ENCODE data around the gene IRF2. TPM values are rescaled to one million over a fixed set of nuclear protein-coding genes. Genes with fewer than 3 reads are reported as not detected.
A peak's percentile ranks its signal among the peaks of the same experiment; 100 is the strongest.

Gene IRF2
- total RNA-seq, 1 experiment from 2014 or later: 6.5 TPM

DNA sequence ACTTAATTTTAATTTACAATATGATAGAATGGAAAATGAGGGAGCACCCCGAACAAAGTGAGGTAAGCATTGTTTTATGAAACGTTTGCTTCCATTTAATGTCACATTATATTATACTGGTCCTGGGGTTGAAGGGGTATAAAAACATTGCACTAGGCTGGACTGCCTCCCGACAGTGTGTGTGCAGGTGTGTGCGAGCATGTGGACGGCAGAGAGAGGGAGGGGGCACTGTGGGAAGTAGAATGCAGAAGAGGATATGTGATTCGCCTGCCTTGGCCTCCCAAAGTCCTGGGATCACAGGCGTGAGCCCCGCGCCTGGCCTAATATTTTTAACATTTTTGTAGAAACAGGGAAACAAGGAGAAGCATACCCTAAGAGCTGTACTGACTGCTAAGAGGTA is 36.0 kb downstream of the IRF2 start:
- in situ Hi-C loops (cut with HindIII; ENCODE audit: low sequenced_read_pairs): no loop called here
- DNase-seq (ENCODE audit: low spot score): no peak

DNA sequence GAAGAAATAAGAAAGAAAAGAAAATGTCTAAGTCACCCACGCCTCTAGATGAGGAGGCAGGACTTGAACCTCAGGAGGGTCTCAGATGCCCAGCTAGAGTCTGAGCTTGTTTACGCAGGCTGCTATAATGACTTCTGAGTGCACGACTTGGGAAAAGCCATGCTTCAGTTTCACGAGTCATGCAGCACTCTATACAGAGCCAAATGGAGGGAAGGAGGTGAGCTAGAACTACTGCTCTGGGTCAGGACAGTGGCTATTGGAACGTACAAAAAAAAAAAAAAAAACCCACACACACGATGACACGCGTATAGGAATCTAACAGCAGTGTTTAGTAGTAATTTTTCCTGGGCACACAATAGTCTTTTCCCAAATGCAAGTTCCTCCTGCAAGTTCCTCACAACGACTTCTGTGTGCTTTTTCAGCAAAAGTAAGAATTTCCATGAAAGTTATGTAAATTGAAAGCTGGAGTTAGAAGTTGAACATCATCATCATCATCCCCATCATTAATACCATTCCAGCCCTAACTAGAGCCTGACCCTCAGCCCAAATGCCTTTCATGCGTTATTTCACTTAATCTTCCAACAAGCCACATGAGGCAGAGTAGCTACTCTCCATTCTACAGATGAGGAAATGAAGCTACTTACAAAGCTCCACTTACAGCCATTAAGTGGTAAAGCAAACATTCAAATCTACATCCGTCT is 36.6 kb downstream of the IRF2 start:
- in situ Hi-C loops (cut with HindIII; ENCODE audit: low sequenced_read_pairs): no loop called here
- DNase-seq (ENCODE audit: low spot score): no peak

DNA sequence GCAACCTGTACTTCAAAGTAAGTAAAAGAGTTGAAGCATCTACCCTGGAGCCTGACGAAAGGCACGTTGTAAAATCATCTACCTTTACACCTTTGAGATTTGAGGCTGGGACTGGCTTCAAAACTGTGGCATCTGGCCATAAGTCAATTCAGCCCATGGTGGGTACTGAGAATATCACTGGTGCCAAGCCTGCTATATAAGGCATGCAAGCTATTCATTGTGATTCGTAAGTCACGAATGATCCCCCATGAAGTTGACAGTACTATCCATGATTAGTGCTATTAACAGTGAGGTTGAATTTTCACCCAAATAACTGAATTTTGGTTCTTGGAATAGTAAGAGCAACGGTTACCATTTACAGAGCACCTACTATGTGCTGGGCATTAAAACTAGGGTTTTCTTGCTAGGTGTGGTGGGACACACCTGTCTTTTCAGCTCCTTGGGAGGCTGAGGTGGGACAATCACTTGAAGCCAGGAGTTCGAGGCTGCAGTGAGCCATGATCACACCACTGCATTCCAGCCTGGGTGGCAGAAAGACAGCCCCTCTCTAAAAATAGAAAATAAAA is 39.8 kb downstream of the IRF2 start:
- in situ Hi-C loops (cut with HindIII; ENCODE audit: low sequenced_read_pairs): no loop called here
- no peak for DNase-seq (ENCODE audit: low spot score)

DNA sequence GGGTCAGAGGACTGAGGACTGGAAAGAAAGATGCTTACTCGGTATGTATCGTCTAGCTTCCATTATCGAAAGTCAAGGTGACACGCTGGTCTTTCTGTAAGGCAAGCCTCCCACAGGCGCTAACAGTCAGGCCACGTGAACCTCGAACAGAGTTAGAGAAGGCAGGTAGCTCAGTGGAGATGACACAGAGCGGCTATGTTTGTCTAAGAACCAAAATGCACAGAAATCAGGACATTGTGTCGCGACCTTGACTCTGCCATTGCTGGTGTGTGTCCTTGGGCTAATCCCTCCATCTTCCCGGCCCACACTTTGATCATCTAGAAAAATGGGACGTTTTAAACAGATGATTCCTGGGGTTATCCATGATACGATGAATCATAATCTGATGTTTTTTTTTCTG is 40.3 kb downstream of the IRF2 start:
- in situ Hi-C loops (cut with HindIII; ENCODE audit: low sequenced_read_pairs): no loop called here
- DNase-seq (ENCODE audit: low spot score): no peak

DNA sequence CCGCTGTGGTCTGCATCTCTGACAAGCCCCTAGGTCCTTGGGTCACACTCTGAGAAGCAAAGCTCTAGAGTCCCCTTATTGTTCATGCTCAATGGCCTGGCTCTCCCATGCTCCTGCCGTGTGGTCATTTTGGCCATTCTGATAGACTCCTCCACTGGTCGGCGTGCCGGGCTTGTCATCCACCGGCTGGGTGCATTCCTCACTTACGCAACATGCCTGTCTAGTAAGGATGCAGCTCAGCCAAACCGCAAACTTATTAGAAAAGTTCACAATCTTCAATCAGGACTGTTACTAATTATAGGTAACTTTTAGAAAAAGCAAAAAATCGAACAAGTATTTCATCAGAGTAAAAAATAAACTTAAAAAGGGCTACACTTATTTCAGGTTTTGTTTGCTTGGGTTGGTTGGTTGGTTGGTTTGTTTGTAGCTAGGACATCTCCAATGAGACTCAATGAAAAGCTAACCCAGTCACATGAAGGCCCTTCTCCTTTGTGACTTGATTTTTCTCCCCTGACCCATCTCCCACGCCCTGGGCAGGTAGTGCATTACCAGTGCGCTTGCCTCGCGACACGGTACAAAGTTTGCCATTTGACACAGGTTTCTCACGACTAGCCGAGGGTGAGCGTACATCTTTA is 41.0 kb downstream of the IRF2 start:
- DNase-seq (ENCODE audit: low spot score): no peak
- in situ Hi-C loops (cut with HindIII; ENCODE audit: low sequenced_read_pairs): no loop called here

DNA sequence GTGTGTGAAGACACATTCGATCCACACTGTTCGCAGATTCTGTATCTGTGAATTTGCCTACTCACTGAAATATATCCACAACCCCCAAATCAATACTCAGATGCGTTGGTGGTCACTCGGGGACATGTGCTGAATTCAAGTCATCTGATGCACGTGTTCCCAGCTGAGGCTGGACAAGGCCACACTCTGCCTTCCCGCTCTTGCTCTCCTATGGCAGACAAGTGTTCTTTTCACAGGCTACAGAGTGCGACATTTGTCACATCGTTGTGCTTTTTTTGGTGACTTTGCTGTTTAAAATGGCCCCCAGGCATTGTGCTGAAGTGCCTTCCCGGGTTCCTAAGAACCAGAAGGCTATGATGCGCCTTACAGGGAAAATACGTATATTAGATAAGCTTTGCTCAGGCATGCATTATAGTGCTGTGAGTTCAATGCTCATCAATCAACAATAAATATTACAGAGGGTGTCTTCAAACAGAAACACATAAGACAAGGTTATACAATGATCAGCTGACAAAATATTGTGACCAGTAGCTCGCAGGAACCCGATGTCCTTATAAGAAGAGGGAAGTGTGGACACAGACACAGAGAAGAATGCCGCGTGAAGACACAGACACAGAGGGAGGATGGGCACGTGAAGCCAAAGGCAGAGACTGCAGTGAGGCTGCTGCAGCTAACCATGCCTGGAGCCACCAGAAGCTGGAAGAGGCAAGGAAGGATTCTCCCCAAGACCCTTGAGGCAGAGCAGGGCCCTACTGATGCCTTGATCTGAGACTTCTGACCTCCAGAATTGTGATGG is 42.0 kb downstream of the IRF2 start:
- no peak for DNase-seq (ENCODE audit: low spot score)
- in situ Hi-C loops (cut with HindIII; ENCODE audit: low sequenced_read_pairs): no loop called here

DNA sequence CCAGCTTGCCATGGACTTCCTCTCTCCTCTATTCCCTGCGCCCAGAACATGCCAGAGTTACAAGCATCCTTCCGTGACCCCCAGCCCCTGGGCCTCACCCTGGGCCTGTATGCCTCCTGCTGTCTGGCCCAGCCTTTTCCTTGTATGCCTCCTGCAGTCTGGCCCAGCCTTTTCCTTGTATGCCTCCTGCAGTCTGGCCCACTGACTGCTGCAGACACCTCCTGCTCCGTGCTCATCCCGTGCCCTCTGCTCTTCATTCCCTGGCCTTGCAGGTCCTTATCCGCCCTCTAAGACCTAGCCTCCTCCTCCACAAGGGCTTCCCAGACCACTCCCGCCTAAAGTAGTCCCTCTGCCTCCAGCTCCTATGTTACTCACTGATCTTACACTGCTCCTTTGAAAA is 44.2 kb downstream of the IRF2 start:
- in situ Hi-C loops (cut with HindIII; ENCODE audit: low sequenced_read_pairs): no loop called here

DNA sequence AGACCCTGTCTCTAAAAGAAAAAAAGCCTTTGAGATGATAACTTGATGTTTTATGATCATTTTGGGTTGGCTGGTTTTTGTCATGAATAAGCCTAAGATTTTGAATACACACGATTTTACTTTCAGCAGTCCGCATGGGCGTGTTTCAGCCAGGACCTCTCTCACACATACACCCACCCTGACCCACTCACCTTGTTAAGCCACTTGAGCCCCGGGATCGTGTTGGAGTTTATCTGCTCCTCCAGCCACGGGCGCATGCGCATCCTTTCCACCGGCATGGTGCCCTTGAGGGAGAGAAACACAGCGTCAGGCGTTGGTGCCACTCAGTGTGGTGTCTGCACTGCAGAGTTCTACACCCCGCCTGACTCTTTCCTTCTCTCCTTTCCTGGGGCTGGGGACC is 45.6 kb downstream of the IRF2 start:
- in situ Hi-C loops (cut with HindIII; ENCODE audit: low sequenced_read_pairs): no loop called here
- DNase-seq (ENCODE audit: low spot score): no peak

More for the DNA sequence above, 44.2 kb downstream of the IRF2 start:
- DNase-seq (ENCODE audit: low spot score): no peak

DNA sequence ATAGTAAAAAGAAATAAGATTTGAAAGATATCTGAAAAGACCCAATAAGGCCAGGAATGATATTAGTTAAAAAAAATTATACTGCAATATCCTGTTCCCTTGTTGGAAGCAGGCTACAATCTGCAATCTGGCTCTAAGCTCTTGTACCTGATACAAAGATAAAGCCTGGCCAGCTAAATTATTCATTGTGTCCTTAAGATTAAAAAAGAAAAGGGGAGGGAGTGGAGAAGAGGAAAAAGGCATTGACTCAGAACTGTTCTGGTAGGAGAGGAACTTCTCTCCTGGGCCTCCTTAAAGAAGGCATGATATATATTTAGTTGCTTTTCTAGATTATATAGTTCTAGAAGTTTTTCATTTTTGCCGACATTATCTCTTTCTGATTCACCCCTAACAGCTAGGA is 46.7 kb downstream of the IRF2 start:
- in situ Hi-C loops (cut with HindIII; ENCODE audit: low sequenced_read_pairs): no loop called here

DNA sequence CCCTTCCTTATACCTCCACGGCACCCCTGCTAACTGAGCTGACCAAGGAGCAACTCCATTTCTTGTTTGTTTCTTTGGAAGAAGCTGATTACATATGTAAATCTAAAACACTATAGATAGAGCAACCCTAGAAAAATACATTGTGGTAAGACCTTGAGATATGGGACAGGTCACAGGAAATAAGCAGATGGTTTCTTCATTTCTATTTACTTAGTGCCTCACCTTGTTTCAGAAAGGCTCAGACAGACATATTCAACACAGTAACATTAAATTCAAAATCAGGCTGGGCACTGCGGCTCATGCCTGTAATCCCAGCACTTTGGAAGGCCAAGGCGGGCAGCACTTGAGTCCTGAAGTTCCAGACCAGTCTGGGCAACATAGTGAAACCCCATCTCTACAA is 47.3 kb downstream of the IRF2 start:
- in situ Hi-C loops (cut with HindIII; ENCODE audit: low sequenced_read_pairs): no loop called here
- DNase-seq (ENCODE audit: low spot score): no peak

More for the DNA sequence above, 46.7 kb downstream of the IRF2 start:
- DNase-seq (ENCODE audit: low spot score): no peak

DNA sequence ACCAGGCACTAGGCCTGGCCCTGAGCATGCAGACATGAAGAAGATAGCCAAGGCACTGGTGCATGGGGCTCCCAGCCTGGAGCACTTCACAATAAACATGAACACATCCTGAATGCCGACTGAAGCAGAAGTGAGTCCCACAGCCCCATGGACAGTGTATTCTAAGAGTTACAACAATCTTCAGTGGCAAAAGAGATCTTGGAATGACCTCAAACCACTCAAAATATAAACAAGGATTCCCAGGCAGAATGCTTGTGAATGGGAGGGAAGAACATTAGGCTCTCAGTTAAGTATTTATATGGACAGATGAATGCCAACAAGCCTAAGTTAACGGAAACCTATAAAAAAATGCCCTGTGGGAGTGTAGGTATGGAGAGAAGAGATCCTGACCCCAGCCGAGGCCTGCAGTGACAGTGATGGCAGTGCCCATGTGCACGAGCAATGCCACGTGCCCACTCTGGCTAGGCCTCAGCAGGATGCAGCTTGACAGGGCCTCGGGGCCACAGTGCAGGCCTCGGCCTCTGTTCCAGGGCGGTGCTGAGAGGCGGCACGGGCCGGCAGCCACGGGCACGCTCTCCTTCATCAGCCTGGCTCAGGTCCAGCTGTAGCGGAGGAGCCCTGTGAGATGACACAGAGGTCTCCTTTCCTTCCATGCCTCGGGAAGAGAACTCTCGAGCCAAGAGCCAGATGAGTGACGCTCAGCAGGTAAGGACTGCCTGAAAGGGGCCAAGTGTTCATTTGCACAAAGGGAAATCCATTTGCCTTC is 49.2 kb downstream of the IRF2 start:
- DNase-seq (ENCODE audit: low spot score): peak; percentile 81
- in situ Hi-C loops (cut with HindIII; ENCODE audit: low sequenced_read_pairs): no loop called here

DNA sequence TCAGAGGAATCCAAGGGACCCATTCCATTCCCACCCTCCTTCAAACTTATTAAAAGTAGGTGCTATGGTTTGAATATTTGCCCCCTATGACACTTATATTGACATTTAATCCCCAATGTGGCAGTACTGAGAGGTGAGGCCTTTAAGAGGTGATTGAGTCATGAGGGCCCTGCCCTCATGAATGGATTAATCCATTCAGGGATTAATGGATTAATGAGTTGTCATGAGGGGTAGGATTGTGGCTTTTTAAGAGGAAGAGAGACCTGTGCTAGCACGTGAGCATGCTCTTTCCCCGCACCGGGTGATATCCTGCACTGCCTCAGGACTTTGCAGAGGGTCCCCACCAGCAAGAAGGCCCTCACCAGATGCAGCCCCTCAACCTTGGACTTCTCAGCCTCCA is 50.1 kb downstream of the IRF2 start:
- no peak for DNase-seq (ENCODE audit: low spot score)
- in situ Hi-C loops (cut with HindIII; ENCODE audit: low sequenced_read_pairs): no loop called here

DNA sequence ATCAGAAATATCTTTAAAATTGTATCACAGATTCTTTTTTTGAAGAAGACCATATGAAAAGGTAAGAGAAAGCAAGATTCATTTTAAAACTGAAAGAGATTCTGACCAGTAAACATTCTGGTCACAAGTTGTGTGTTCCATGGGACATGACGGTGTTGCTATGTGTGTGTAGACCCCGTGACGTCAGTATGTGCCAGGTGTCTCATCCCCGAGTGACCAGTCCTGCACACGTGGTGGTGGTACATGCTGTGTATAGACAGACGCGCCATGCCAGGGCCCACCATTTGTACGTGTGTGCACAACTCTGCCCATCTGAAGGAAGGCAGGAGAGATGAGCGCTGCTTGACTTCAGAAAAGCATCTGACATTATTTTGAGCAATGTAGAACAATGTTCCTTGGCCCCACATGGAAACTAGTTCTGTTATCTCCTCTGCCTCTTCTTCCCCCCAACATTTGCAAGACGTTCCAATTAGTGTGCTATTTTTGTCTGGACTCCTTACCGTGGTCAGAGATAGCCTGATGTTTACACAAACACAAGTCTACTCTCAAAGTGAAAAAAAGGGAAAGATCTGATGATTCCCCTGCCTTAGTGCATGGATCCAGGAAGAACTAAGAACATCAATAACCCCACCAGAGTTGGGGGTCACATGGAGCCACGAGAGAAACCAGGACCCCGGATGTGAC is 51.2 kb downstream of the IRF2 start:
- in situ Hi-C loops (cut with HindIII; ENCODE audit: low sequenced_read_pairs): no loop called here
- no peak for DNase-seq (ENCODE audit: low spot score)

DNA sequence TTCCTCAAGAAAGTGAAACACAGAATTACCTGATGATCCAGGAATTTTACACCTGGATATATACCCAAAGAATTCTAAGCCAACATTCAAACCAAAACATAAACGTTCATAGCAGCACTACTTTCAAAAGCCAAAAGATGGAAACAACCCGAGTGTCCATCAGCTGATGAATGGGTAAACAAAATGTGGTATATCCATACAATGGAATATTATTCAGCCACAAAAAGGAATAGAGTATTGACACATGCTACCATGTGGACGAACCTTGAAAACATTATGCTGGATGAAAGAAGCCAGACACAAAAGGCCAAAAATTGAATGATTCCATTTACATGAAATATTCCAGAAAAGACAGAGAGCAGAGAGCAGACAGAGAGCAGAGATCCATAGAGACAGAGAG is 52.0 kb downstream of the IRF2 start:
- no peak for DNase-seq (ENCODE audit: low spot score)
- in situ Hi-C loops (cut with HindIII; ENCODE audit: low sequenced_read_pairs): no loop called here

DNA sequence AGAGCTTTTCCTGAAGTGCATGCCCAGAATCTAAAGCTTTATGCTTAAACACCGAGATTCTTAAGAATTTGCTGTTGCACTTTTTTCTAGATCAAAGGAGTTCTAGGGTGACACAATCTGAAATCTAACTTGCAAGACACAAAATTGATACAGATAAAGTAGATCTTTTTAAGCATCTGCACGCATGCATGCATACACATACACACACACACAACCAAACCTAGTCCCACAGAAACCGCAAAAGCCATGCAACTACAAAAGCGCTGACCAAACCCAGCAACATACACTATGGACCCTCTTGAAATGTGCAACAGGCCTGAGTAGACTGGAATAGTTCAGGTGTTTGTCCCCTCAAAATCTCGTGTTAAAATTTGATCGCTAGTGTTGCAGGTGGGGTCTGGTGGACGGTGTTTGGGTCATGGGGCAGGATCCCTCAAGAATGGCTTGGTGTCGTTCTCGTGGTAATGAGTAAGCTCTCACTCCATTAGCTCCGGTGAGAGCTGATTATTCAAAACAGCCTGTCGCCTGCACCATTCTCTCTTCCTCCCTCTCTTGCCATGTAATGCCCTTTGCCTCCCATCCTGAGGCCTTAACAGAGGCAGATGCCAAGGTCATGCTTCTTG is 52.7 kb downstream of the IRF2 start:
- DNase-seq (ENCODE audit: low spot score): no peak
- in situ Hi-C loops (cut with HindIII; ENCODE audit: low sequenced_read_pairs): no loop called here

DNA sequence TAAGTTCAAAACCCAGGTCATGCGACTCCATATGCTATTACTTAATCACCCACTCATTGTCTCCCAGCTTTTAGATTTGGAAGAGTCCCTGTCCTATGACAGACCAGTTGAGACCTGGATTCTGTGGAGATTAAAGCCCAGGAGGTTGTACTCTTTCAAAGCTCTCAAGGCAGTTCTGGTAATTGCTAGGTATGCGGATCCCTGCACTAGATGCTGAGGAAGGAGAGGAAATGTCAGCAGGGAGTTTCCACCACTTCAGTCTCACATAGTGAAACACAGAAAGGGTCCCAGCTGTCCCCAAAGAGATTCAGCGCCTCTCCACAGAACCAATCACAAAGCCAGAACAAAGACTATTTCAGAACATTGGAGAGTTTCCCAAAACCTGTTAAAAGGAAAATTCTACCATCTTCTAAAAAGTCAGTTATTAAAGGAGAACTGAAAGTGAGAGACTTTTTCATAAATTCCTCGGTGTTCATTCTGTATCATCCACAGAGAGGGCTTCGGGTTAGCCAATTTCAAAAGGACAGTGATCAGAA is 53.4 kb downstream of the IRF2 start:
- in situ Hi-C loops (cut with HindIII; ENCODE audit: low sequenced_read_pairs): no loop called here
- DNase-seq (ENCODE audit: low spot score): no peak

DNA sequence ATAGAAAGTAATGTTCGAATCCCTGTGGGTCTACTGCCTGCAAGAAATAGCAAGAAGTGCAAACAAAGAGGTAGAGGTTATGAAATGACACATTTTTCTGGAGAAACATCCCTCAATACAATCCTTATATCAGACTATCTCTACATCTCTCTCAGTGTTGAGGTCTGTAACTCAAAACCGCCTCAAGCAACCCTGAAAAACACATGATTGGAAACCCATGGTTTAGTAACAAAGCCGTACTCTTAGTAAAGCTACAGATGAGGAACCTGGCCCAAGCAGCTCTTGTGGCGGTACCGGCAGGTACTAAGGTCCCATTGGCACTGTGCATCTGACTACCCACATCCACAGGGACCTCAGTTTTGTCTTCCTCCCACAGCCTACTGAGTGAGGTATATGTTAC is 53.9 kb downstream of the IRF2 start:
- no peak for DNase-seq (ENCODE audit: low spot score)
- in situ Hi-C loops (cut with HindIII; ENCODE audit: low sequenced_read_pairs): no loop called here

DNA sequence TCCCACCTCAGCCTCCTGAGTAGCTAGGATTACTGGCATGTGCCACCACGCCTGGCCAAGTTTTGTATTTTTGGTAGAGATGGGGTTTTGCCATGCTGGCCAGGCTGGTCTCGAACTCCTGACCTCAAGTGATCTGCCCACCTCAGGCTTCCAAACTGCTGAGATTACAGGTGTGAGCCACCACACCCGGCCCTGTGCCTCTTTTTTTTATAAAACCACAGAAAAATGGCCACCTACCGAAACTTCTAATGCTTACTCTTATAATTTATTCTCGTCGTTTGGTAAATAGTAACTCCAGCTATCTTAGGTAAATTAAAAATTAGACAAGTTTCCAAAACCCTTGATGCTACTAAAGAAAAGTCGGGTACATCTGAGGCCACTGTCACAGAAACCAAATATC is 54.4 kb downstream of the IRF2 start:
- in situ Hi-C loops (cut with HindIII; ENCODE audit: low sequenced_read_pairs): no loop called here
- DNase-seq (ENCODE audit: low spot score): no peak

Data from G401 (cell line).